K562 (cell line): ENCODE measurements around the gene SIKE1. TPM values are rescaled to one million over a fixed set of nuclear protein-coding genes. Genes with fewer than 3 reads are reported as not detected.

Experiments used
- BRF1 ChIP-seq: IDR thresholded peaks from 3 replicates; pipeline ENCODE4 v1.6.1; 2011; ENCODE audit warnings: borderline replicate concordance, mild to moderate bottlenecking; ENCODE audit not compliant: insufficient read length; ENCODE audit errors: extremely low read depth
- CTCFL ChIP-seq: IDR thresholded peaks from 2 replicates; pipeline ENCODE4 v1.6.1; 2011; ENCODE audit warnings: borderline replicate concordance, low read depth, mild to moderate bottlenecking, moderate library complexity, low read length; ENCODE audit not compliant: insufficient read depth, poor library complexity, severe bottlenecking
- DIDO1 ChIP-seq: fragments of 450-650 bp; IDR thresholded peaks from 2 replicates; pipeline ENCODE4 v1.6.1; 2016; ENCODE audit warnings: low read depth, missing biosample characterization, missing genetic modification characterization
- EHMT2 ChIP-seq: fragments of 450-650 bp; IDR thresholded peaks from 2 replicates; pipeline ENCODE4 v1.6.1; 2018; ENCODE audit warnings: antibody characterized with exemption
- FOSL1 ChIP-seq: fragments of 200-800 bp; sonication (Bioruptor generic); conservative IDR thresholded peaks from 2 replicates; pipeline ENCODE4 v1.6.1; 2016; ENCODE audit warnings: missing genetic modification characterization, missing compliant biosample characterization
- ILK ChIP-seq: fragments of 450-650 bp; IDR thresholded peaks from 2 replicates; pipeline ENCODE4 v1.6.1; 2016; ENCODE audit warnings: missing genetic modification characterization, low read depth, mild to moderate bottlenecking, missing compliant biosample characterization, moderate library complexity, borderline replicate concordance
- JUN ChIP-seq, 2 experiments: sonication (generic) in 1 of 2; formaldehyde crosslinking in 1 of 2; IDR thresholded peaks; 2 replicates each; pipeline versions ENCODE4 v1.6.1 to v1.8.0; 2012 to 2022; ENCODE audit warnings: borderline replicate concordance in 2 of 2, mild to moderate bottlenecking in 2 of 2, improper control_type of control experiment in 1 of 2, low read depth in 1 of 2, low read length in 1 of 2, missing genetic modification reagents in 1 of 2
- NBN ChIP-seq: fragments of 450-650 bp; IDR thresholded peaks from 2 replicates; pipeline ENCODE4 v1.6.1; 2016; ENCODE audit warnings: low read depth, mild to moderate bottlenecking
- PBX2 ChIP-seq, 2 experiments: IDR thresholded peaks in 1 of 2; conservative IDR thresholded peaks in 1 of 2; 2 replicates each; pipeline ENCODE4 v1.6.1; 2016; ENCODE audit warnings: low read depth in 2 of 2, mild to moderate bottlenecking in 1 of 2, missing compliant biosample characterization in 1 of 2, missing genetic modification characterization in 1 of 2, moderate library complexity in 1 of 2
- SREBF1 ChIP-seq: fragments of 150-350 bp; IDR thresholded peaks from 2 replicates; pipeline ENCODE4 v1.6.1; 2014; ENCODE audit warnings: antibody characterized with exemption, low read depth, low read length, borderline replicate concordance
- ZC3H8 ChIP-seq: fragments of 450-650 bp; IDR thresholded peaks from 2 replicates; pipeline ENCODE4 v1.6.1; 2017
- ZNF583 ChIP-seq: fragments of 250-450 bp; sonication (Bioruptor Pico); IDR thresholded peaks from 2 replicates; pipeline ENCODE4 v1.4.0; 2020
- polyA plus RNA-seq, 8 experiments: library from polyadenylated mRNA; depleted of rRNA in 4 of 8; stranded (reverse) in 5 of 8; unstranded in 3 of 8; fragments of >200 nt; fragmentation: Nextera tagmentation in 2 of 8; fragmentation: Illumina TruSeq in 1 of 8; extraction: Ambion mirVana in 2 of 8; extraction: Trizol in 1 of 8; gene quantifications; 2 replicates each; pipeline versions ENCODE4 v1.2.1 to v1.2.3, GENCODE V29; 2011 to 2014; ENCODE audit warnings: inconsistent platforms in 1 of 8, missing spikeins in 1 of 8
- total RNA-seq, 7 experiments: library from RNA; depleted of rRNA in 6 of 7; stranded (reverse); fragments of >200 nt in 6 of 7; fragmentation: Illumina TruSeq in 2 of 7; extraction: Trizol in 2 of 7; gene quantifications; 2 replicates each; pipeline versions ENCODE4 v1.2.1 to v1.2.3, GENCODE V29; 2011 to 2021; ENCODE audit warnings: low replicate concordance in 1 of 7
- TF ChIP-seq, protein P1 (sequence below): sonication (generic); formaldehyde crosslinking; IDR thresholded peaks from 2 replicates; pipeline ENCODE4 v1.8.0; 2023; ENCODE audit warnings: mild to moderate bottlenecking, missing genetic modification reagents
- TF ChIP-seq, protein P2 (sequence below): sonication (generic); formaldehyde crosslinking; IDR thresholded peaks from 2 replicates; pipeline ENCODE4 v1.8.0; 2022; ENCODE audit warnings: mild to moderate bottlenecking, missing genetic modification reagents

The SIKE1 gene
- total and polyA plus RNA-seq, 9 of the 15 experiments (the other 6 are each of a cell fraction or from before 2014, with no cell fraction given), result 21.8 to 144 (median 76.3) TPM

DNA sequence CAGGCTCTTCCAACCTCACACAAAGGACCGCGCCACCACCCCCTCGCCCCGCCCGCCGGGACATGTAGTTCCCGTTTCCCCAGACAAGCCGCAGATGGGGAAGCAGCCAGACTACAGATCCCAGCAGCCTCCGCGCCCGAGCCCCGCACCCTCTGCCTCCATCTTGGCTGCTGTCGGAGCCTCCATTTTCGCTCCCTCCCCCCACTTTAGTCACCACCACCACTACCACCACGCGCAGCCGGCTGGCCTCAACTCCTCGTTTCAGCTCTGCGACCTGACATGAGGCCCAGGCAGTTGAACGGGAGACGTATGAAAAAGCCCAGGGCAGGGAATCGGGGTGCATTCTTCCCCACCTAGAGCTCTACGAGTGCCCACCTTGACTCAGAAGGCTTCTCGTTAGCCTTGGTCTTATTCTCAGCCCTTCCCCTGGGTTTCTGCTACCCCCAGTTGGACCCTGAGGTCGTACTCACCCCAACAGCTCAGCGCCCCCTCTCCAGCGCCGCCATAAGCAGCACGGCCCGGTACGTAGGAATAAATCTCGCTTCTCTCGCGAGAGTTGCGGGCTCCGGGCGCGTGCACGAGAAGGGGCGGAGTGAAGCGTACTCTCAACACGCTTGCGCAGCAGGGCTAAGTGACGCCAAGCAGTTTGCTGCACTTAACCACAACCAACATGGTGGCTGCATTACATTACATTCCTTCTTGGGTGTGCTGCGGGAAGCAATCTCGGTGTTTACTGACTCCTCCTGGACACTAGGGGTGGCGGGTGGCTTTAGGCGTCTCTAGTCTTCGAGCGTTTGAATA lies 22.8 kb downstream of the SIKE1 start, which contains the start of gene CSDE1 (continued):
- TF ChIP-seq, protein P1, sequence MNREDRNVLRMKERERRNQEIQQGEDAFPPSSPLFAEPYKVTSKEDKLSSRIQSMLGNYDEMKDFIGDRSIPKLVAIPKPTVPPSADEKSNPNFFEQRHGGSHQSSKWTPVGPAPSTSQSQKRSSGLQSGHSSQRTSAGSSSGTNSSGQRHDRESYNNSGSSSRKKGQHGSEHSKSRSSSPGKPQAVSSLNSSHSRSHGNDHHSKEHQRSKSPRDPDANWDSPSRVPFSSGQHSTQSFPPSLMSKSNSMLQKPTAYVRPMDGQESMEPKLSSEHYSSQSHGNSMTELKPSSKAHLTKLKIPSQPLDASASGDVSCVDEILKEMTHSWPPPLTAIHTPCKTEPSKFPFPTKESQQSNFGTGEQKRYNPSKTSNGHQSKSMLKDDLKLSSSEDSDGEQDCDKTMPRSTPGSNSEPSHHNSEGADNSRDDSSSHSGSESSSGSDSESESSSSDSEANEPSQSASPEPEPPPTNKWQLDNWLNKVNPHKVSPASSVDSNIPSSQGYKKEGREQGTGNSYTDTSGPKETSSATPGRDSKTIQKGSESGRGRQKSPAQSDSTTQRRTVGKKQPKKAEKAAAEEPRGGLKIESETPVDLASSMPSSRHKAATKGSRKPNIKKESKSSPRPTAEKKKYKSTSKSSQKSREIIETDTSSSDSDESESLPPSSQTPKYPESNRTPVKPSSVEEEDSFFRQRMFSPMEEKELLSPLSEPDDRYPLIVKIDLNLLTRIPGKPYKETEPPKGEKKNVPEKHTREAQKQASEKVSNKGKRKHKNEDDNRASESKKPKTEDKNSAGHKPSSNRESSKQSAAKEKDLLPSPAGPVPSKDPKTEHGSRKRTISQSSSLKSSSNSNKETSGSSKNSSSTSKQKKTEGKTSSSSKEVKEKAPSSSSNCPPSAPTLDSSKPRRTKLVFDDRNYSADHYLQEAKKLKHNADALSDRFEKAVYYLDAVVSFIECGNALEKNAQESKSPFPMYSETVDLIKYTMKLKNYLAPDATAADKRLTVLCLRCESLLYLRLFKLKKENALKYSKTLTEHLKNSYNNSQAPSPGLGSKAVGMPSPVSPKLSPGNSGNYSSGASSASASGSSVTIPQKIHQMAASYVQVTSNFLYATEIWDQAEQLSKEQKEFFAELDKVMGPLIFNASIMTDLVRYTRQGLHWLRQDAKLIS, result peak; percentile 89
- TF ChIP-seq EHMT2 (peak; percentile 92), FOSL1 (peak; percentile 64; the same call in 1 of the 2 replicates), NBN (peak; percentile 82; the same call in 1 of the 2 replicates), ILK (no peak), JUN (IDR thresholded peaks at IDR 0.05; ENCODE audit: borderline replicate concordance, low read depth, low read length) (peak; percentile 62), JUN (CRISPR knock-in tag; IDR thresholded peaks at IDR 0.05; ENCODE audit: borderline replicate concordance) (no peak), ZNF583 (peak; percentile 83), ZC3H8 (no peak), DIDO1 (tag) (peak; percentile 76; the same call in 1 of the 2 replicates), BRF1 (no peak), PBX2 (CRISPR knock-in tag; IDR thresholded peaks at IDR 0.05; ENCODE audit: low read depth) (no peak), PBX2 (tag; conservative IDR thresholded peaks at IDR 0.05; ENCODE audit: low read depth) (no peak), SREBF1 (0 out of 2 replicates have a peak, but pooled peaks have one; percentile 25), CTCFL (peak; percentile 39)
- TF ChIP-seq, protein P2, sequence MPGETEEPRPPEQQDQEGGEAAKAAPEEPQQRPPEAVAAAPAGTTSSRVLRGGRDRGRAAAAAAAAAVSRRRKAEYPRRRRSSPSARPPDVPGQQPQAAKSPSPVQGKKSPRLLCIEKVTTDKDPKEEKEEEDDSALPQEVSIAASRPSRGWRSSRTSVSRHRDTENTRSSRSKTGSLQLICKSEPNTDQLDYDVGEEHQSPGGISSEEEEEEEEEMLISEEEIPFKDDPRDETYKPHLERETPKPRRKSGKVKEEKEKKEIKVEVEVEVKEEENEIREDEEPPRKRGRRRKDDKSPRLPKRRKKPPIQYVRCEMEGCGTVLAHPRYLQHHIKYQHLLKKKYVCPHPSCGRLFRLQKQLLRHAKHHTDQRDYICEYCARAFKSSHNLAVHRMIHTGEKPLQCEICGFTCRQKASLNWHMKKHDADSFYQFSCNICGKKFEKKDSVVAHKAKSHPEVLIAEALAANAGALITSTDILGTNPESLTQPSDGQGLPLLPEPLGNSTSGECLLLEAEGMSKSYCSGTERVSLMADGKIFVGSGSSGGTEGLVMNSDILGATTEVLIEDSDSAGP (CRISPR knock-in tag), result no peak
